Fibroblast of lung (primary cell): ENCODE data around the gene CFAP65. TPM values are rescaled to one million over a fixed set of nuclear protein-coding genes. Genes with fewer than 3 reads are reported as not detected.

Source experiments
- DNase-seq, 2 donors: peaks; one replicate each; pipeline versions ENCODE4 v3.0.0 to v3.0.0-alpha.2; 2010; ENCODE audit warnings: low read depth in 2 of 2
- H2AFZ ChIP-seq: 2 replicates; pipeline ENCODE4 v1.5.1; 2012; ENCODE audit warnings: low read length, control low read depth, inconsistent platforms
- H3K27ac ChIP-seq: 2 replicates; pipeline ENCODE4 v1.5.1; 2011; ENCODE audit warnings: low read length, control low read depth; ENCODE audit not compliant: insufficient read depth
- H3K27me3 ChIP-seq: 2 replicates; pipeline ENCODE4 v1.5.1; 2011; ENCODE audit warnings: mild to moderate bottlenecking, low read length; ENCODE audit not compliant: control insufficient read depth, insufficient read depth
- H3K36me3 ChIP-seq: 2 replicates; pipeline ENCODE4 v1.5.1; 2011; ENCODE audit warnings: low read length; ENCODE audit not compliant: control insufficient read depth, insufficient read depth
- H3K4me1 ChIP-seq: 2 replicates; pipeline ENCODE4 v1.5.1; 2011; ENCODE audit warnings: low read length; ENCODE audit not compliant: control insufficient read depth, insufficient read depth; ENCODE audit errors: extremely low read depth
- H3K4me2 ChIP-seq: 2 replicates; pipeline ENCODE4 v1.5.1; 2011; ENCODE audit warnings: low read length, control low read depth; ENCODE audit not compliant: insufficient read depth; ENCODE audit errors: extremely low read depth
- H3K4me3 ChIP-seq, 4 experiments: fragments of 200-600 bp in 1 of 4; sonication (generic) in 1 of 4; replicated peaks in 1 of 4; 2 replicates each; pipeline ENCODE4 v1.5.1; 2011 to 2016; ENCODE audit warnings: low read length in 4 of 4, low read depth in 3 of 4, mild to moderate bottlenecking in 3 of 4, control low read depth in 2 of 4, inconsistent platforms in 1 of 4, mixed read lengths in 1 of 4; ENCODE audit not compliant: insufficient read depth in 1 of 4; ENCODE audit errors: control extremely low read depth in 1 of 4
- H3K79me2 ChIP-seq: 2 replicates; pipeline ENCODE4 v1.5.1; 2012; ENCODE audit warnings: mild to moderate bottlenecking, low read length, inconsistent platforms; ENCODE audit not compliant: control insufficient read depth, insufficient read depth
- H3K9ac ChIP-seq: 2 replicates; pipeline ENCODE4 v1.5.1; 2011; ENCODE audit warnings: mild to moderate bottlenecking, low read length, control low read depth; ENCODE audit not compliant: insufficient read depth
- H3K9me3 ChIP-seq: 2 replicates; pipeline ENCODE4 v1.5.1; 2012; ENCODE audit warnings: low read depth, low read length; ENCODE audit not compliant: control insufficient read depth, insufficient read depth
- H4K20me1 ChIP-seq: 2 replicates; pipeline ENCODE4 v1.5.1; 2011; ENCODE audit warnings: low read length; ENCODE audit not compliant: control insufficient read depth, insufficient read depth; ENCODE audit errors: extremely low read depth
- EZH2 ChIP-seq: IDR thresholded peaks from 2 replicates; pipeline ENCODE4 v1.5.1; 2012; ENCODE audit warnings: low read length, control low read depth, mild to moderate bottlenecking; ENCODE audit errors: missing control alignments
- polyA plus RNA-seq, 2 donors: library from polyadenylated mRNA; depleted of rRNA in 1 of 2; stranded (reverse) in 1 of 2; unstranded in 1 of 2; fragments of >200 nt; gene quantifications; 2 replicates each; pipeline ENCODE4 v1.2.1, GENCODE V29; 2011 to 2012; ENCODE audit warnings: missing spikeins in 1 of 2
- total RNA-seq: library from RNA; depleted of rRNA; stranded (reverse); fragments of >200 nt; gene quantifications from 2 replicates; pipeline ENCODE4 v1.2.1, GENCODE V29; 2014
- TF ChIP-seq, protein P1 (sequence below), 2 donors: IDR thresholded peaks in 1 of 2; conservative IDR thresholded peaks in 1 of 2; 1 replicate in 1 of 2; 2 replicates in 1 of 2; pipeline ENCODE4 v1.5.1; 2011 to 2012; ENCODE audit warnings: low read length in 2 of 2, control low read depth in 1 of 2, inconsistent platforms in 1 of 2, low read depth in 1 of 2, mild to moderate bottlenecking in 1 of 2

Gene CFAP65
- total and polyA plus RNA-seq, 2 donors (not counting 1 experiment from before 2014, with no cell fraction given): not detected

GRCh38 chr2:219073413-219074129, 32.3 kb upstream of the CFAP65 start:
- peak; percentile 44 to 84 for DNase-seq
- Histone ChIP-seq H3K9ac (no peak overlapping the region), H3K4me1 (no peaks in the 10 kb centered on the region), H3K4me3 (no peak overlapping the region), H3K27me3 (no peaks in the 10 kb centered on the region), H3K79me2 (no peaks in the 10 kb centered on the region), H3K27ac (no peak overlapping the region), H4K20me1 (no peaks in the 10 kb centered on the region), H2AFZ (no peak overlapping the region), H3K9me3 (no peaks in the 10 kb centered on the region), H3K4me2 (no peak overlapping the region), H3K36me3 (peaks cover 3% of the 10 kb centered on the region)
- TF ChIP-seq, protein P1, sequence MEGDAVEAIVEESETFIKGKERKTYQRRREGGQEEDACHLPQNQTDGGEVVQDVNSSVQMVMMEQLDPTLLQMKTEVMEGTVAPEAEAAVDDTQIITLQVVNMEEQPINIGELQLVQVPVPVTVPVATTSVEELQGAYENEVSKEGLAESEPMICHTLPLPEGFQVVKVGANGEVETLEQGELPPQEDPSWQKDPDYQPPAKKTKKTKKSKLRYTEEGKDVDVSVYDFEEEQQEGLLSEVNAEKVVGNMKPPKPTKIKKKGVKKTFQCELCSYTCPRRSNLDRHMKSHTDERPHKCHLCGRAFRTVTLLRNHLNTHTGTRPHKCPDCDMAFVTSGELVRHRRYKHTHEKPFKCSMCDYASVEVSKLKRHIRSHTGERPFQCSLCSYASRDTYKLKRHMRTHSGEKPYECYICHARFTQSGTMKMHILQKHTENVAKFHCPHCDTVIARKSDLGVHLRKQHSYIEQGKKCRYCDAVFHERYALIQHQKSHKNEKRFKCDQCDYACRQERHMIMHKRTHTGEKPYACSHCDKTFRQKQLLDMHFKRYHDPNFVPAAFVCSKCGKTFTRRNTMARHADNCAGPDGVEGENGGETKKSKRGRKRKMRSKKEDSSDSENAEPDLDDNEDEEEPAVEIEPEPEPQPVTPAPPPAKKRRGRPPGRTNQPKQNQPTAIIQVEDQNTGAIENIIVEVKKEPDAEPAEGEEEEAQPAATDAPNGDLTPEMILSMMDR (conservative IDR thresholded peaks at IDR 0.05 in 1 of 2, IDR thresholded peaks at IDR 0.05 in 1 of 2; ENCODE audit: low read depth in 1 of 2, low read length in 2 of 2): peak; percentile 40 to 77
- TF ChIP-seq EZH2: no peak

- no peak overlapping the region for H3K4me3 ChIP-seq
- no peak overlapping the region for H3K4me2 ChIP-seq
- no peaks in the 10 kb centered on the region for H3K79me2 ChIP-seq
- no peak overlapping the region for H3K27ac ChIP-seq
- DNase-seq: no peak
- no peak overlapping the region for H3K9ac ChIP-seq
- H3K27me3 ChIP-seq: no peaks in the 10 kb centered on the region
- no peaks in the 10 kb centered on the region for H3K4me1 ChIP-seq
- TF ChIP-seq, protein P1 (conservative IDR thresholded peaks at IDR 0.05 in 1 of 2, IDR thresholded peaks at IDR 0.05 in 1 of 2; ENCODE audit: low read depth in 1 of 2, low read length in 2 of 2): no peak
- TF ChIP-seq EZH2: no peak
- peaks cover 3% of the 10 kb centered on the region for H3K36me3 ChIP-seq
- H4K20me1 ChIP-seq: no peaks in the 10 kb centered on the region
- H2AFZ ChIP-seq: no peak overlapping the region
- no peaks in the 10 kb centered on the region for H3K9me3 ChIP-seq
Measured at GRCh38 chr2:219072741-219073250, 31.5 kb upstream of the CFAP65 start.

GRCh38 chr2:219071131-219071816, 30.0 kb upstream of the CFAP65 start:
- Histone ChIP-seq H2AFZ (no peak overlapping the region), H4K20me1 (no peaks in the 10 kb centered on the region), H3K9ac (no peak overlapping the region), H3K27ac (no peak overlapping the region), H3K36me3 (no peaks in the 10 kb centered on the region), H3K9me3 (no peaks in the 10 kb centered on the region), H3K4me1 (no peaks in the 10 kb centered on the region), H3K4me2 (no peak overlapping the region), H3K4me3 (no peak overlapping the region), H3K79me2 (no peaks in the 10 kb centered on the region), H3K27me3 (no peaks in the 10 kb centered on the region)
- no peak for TF ChIP-seq EZH2
- TF ChIP-seq, protein P1 (conservative IDR thresholded peaks at IDR 0.05 in 1 of 2, IDR thresholded peaks at IDR 0.05 in 1 of 2; ENCODE audit: low read depth in 1 of 2, low read length in 2 of 2): no peak
- DNase-seq: peak in 1 of 2 donors; percentile 38
